ENCODE measurements around the gene PRDM16.

DNA sequence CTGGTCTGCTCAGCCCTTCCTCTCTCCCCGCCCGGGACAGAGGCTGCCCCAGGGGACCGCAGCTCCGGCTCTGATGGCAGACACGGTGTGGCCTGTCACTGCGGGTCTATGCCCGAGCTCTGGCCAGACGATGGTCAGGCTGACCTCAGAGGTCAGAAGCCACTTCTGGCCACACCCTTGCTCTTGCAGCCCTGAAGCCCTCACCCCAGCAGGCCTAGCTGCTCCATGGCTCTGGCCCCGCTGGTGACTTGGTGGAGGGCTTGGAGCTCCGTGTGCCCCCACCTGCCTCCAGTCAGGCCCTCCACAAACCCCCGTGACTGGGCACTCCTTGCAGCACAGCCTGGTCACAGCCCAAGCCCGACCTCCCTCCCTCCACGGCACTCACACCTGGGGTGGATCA is 47.6 kb downstream of the PRDM16 start:
- TF ChIP-seq, protein P1, sequence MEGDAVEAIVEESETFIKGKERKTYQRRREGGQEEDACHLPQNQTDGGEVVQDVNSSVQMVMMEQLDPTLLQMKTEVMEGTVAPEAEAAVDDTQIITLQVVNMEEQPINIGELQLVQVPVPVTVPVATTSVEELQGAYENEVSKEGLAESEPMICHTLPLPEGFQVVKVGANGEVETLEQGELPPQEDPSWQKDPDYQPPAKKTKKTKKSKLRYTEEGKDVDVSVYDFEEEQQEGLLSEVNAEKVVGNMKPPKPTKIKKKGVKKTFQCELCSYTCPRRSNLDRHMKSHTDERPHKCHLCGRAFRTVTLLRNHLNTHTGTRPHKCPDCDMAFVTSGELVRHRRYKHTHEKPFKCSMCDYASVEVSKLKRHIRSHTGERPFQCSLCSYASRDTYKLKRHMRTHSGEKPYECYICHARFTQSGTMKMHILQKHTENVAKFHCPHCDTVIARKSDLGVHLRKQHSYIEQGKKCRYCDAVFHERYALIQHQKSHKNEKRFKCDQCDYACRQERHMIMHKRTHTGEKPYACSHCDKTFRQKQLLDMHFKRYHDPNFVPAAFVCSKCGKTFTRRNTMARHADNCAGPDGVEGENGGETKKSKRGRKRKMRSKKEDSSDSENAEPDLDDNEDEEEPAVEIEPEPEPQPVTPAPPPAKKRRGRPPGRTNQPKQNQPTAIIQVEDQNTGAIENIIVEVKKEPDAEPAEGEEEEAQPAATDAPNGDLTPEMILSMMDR (IDR thresholded peaks at IDR 0.05): no peak
- no peak for TF ChIP-seq EZH2 (IDR thresholded peaks at IDR 0.05; ENCODE audit: borderline replicate concordance, insufficient read depth, low read depth, low read length, poor library complexity, severe bottlenecking)
